HS-5 (cell line): Measurements from ENCODE around the gene RIPOR3.
"Not testable (repeated sequence)": the region's sequence is repeated elsewhere in the genome, so short reads cannot be mapped to it uniquely, and the experiment has no call there.

Source experiments
- DNase-seq: peaks from one replicate; pipeline ENCODE4 v3.0.0-alpha.2; 2012; ENCODE audit warnings: low read depth

The RIPOR3 gene

DNA sequence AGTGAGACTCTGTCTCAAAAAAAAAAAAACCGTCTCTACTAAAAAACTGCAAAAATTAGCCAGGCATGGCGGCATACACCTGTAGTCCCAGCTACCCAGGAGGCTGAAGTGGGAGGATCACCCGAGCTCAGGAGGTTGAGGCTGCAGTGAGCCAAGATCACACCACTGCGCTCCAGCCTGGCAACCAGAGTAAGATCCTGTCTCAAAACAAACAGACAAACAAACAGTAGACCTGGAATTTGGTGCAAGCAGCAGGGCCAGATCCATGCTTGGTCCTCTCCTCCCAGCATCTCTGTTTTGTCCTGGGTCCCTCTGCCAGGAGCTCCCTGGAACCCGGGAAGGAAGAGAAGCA is 11.6 kb downstream of the RIPOR3 start:
- no peak for DNase-seq

DNA sequence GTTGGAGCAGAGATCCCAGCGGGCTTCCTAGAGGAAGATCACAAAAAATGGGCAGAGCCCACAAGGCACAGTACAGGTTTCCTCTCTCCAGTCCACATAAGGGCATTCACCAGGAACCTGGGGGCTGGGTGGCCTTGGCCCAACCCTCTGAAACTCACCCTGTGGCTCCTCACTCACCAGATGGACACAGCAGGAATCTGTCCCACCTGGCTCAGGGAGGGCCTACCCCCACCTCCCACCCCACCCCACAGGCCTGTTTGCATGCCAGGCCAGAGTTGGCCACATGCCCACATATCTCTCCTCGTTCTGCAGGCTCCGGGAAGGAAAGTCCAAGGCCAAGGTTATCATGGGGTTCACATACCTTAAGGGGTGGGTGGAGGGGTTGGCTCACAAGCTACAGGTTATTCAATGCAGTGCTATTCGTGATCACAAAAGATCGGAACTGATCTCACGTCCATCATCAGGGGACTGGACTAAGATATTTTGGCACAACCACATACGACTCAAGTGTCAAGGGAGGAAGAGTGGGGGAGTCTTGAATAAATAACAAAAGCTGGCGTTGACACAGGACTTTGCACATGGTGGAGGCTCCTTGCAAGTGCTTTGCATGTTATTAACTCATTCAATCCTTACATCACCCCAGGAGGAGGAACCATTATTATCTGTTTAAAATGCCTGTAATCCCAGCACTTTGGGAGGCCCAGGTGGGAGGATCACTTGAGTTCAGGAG is 13.0 kb downstream of the RIPOR3 start:
- no peak for DNase-seq

DNA sequence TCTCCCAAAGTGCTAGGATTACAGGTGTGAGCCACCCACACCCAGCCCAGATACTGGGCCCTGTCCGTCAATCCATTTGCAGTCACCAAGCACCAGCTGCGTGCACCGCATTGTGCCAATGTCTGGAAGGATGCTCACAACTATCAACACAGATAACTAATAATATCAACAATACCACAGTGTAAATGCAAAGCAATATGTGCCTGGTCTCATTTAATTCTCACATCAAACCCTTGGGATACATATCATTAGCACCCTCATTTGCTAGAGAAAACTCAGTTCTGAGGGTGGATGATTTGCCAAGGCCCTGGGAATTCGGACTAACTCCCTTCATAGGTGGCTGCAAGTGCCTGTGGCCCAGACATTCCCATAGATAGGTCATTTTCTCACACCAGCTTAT is 14.5 kb downstream of the RIPOR3 start:
- DNase-seq = no peak

DNA sequence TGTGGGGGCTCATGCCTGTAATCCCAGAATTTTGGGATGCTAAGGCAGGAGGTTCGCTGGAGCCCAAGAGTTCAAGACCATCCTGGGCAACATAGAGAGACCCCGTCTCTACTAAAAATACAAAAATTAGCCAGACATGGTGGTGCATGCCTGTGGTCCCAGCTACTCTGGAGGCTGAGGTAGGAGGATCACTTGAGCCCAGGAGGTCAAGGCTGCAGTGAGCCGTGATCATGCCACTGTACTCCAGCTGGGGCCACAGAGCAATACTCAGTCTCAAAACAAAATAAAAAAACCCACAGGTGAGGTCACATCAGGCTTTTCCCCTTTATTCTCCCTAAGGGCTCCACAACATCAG is 15.0 kb downstream of the RIPOR3 start:
- not testable (repeated sequence) for DNase-seq

DNA sequence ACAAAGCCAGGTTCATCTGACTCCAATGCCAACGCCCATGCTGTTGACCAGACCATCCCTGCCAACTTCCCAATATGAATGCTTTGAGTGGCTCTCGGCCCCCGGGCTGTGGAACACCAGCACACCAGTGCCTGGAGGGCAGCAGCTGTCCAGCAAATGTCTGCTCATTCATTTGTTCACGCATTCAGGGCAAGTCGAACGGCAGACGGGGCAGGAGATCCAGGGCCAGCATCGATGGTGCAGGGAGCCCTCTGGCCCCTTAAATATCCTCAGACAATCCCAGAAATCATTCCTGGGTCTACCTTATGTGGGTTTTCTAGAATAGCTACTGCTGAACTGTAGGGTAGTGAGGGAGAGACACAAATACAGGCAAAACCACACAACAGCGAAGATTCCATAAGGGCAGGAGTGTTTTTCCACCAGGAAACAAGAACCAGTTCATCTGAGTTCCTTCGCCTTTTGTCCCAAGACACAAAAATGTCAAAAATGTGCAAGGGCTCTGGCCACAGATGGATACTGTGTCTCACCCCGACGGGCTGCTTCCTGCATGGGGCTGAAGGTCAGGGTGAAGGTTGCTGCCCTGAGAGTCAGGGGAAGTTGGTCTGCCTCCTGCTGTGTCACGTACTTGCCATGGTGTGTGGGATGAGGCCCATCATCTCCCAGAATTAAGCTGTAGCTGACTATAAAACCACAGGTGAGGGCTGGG is 15.5 kb downstream of the RIPOR3 start:
- no peak for DNase-seq

DNA sequence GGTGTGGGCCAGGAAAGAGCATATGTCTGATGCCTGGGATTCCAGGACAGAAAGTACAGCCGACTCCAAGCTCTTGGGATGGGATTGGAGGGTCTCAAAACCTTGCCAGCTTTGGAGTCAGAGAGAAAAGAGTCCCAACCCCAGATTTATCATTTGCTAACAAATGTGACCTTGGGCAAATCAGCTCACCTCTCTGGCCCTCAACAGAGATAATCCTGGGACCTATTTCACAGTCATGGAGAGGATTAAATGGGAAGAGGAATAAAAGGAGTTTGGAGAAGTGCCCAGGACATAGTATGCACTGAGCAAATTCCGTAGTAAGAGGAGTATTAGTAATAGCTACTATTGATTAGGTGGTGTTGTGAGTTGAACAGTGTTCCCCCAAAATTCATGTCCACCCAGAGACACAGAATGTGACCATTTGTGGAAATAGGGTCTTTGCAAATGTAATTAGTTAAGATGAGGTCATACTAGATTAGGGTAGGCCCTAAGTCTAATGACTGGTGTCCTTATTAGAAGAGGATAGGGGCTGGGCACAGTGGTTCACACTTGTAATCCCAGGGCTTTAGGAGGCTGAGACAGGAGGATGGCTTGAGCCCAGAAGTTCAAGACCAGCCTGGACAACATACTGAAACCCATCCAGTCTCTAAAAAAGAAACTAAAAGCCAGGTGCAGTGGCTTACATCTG is 17.1 kb downstream of the RIPOR3 start:
- DNase-seq = no peak

DNA sequence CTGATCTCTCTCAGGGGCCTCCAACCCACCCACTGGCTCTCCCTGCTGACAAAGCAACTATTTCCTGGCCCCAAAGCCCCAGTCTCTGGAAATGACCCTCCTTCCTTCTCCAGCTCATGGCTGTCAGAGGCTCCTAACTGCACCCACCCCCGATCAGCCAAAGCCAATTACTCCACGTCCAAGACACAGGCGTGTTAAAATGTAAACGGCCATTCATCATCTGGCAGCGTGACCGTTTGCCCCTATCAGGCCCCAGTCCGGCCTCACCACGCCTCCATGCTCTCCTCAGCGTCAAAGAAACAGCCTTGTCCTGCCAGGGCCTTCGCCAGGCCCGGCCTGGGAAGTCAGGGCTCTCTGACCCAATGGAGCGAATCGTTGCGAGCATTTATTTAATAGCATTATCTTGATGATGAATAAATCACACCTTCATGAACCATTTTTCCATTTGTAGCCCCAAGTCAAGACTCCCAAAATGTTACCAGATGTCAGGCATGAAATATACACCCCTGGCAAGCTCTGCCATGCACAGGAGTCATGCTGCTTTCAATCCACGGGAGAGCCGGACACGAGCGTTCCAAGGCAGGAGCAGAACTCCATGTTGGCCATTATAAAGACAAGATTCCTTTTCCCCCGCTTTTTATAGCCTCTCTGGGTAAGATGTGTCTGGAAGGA is 17.7 kb downstream of the RIPOR3 start:
- DNase-seq = no peak

DNA sequence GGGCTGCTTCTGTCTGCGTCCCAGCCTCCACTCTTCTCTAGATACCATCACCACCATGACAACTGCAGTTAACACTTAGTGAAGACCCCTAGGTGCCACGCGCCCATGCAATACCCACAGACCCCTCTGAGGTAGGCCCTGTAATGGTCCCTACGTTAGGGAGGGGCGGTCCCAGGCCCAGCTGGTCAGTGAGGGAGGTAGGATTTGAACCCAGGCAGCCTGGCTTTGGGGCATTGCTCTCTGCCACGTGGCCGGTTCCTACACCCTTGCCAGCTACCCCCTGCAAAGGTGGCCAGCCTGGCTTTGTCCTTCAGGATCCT is 18.2 kb downstream of the RIPOR3 start:
- DNase-seq = no peak

DNA sequence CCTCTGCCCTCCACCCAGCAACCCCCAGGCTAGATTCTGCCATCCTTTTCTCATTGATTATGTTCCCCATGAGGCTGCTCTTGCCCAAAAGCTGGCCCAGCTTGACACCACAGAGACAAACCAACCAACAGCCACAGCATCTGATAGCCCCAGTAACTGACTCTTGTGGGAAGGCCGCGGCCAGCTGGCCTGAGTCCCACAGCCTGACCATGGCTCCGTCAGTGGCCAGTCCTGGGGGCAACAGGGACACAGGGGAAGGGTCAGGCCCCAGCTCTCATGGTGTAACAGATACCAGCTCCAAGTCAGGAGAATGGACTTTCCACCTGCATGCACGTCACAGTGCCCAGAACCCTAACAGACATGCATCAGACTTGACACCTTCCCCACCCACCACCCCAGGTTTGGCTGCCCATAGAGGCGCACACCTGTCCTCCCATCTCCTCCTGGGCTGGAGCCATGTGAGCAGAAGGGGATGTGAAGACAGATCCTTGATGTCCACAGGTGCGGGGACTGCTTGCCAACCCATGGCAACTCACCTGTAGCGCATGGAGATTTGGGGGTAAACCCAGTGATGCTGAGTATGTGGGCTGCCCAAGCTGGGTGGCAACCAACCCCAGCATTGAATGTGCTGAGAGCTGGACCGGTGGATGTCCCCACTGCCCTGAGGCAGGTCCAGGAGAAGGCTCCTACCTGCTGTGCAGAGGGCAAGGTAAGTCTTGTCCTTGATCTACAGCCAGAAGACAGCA is 18.8 kb downstream of the RIPOR3 start:
- DNase-seq = no peak

DNA sequence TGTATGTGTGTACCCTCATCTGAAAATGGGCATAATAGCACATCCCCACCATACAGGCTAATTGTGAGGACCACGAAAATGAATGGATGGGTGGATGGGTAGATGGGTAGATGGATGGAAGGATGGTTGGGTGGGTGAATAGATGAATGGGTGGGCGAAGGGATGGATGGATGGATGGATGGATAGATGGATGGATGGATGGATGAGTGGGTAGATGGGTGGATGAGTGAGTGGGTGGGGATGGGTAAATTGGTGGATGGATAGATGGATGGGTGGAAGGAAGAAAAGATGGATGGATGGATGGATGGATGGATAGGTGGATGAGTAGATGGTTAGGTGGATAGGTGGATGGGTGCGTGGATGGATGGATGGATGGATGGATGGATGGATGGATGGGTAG is 19.7 kb downstream of the RIPOR3 start:
- DNase-seq = no peak

DNA sequence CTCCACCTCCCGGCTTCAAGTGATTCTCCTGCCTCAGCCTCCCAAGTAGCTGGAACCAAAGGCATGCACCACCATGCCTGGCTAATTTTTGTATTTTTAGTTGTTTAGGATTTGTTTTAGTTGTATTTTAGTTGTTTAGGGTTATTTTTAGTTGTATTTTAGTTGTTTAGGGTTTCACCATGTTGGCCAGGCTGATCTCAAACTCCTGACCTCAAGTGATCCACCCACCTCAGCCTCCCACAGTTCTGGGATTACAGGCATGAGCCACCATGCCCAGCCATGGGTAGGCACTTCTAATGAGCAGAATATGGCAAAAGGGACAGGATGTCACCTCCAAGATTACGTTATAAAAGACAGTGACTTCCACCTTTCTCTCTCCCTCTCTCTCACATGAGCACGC is 20.3 kb downstream of the RIPOR3 start:
- not testable (repeated sequence) for DNase-seq

DNA sequence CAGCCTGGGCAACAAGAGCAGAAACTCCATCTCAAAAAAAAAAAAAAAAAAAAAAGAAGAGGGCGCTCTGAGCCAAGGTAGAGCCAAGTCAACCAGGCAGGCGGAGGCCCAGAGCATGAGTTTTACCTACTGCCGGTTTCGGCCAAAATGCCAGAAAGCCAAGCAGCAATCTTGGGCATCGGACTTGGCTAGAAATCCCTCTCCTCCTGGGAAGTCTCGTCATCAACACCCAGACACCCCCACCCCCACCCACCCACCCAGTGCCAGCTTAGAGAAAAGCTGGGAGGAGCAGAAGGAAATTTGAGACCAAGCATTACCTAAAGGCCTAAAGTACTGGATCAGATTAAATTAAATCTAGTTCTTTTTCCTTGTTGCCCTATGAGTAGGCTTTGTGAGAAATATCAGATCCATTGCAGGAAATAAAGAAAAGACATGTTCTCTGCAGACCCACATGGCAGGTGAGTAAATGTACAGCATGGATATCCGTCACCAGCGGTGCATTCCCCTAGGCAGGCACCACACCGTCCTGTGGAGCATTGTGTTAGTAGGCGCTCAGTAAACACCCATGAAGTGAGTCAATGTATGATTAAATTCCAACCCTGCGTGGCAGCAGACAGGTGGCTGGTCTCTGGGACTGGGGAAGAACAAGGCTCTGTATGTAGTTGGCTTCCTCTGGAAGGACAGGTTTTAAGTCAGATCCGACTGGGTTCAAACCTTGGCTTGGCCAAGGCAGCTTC is 21.0 kb downstream of the RIPOR3 start:
- DNase-seq = no peak

DNA sequence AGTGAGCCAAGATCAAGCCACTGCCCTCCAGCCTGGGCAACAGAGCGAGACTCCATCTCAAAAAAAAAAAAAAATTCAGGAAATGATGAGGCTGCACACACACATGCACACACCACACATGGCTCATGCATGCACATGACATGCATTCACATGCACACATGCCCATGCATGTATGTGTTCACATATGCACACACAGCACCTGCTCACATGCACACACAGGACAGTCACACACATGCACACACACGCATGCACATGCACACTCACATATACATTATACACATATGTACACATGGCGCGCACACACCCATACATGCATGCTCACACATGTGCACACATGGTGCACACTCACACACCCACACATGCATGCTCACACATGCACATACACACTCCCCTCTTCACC is 22.5 kb downstream of the RIPOR3 start:
- DNase-seq = no peak

DNA sequence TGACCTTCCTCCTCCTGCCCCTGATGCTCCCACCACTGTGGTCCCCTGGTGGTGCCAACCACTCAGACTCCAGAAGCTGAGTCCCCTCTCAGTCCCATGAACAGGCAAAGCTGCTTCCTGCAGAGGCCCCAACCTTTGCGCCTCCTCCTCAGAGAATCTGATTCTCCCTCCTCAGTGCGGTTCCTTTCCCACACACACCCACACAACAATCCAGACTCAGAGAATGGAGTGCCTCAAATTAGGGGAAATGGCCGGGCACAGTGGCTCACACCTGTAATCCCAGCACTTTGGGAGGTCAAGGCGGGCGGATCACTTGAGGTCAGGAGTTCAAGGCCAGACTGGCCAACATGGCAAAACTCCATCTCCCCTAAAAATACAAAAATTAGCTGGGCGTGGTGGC is 23.0 kb downstream of the RIPOR3 start:
- no peak for DNase-seq

DNA sequence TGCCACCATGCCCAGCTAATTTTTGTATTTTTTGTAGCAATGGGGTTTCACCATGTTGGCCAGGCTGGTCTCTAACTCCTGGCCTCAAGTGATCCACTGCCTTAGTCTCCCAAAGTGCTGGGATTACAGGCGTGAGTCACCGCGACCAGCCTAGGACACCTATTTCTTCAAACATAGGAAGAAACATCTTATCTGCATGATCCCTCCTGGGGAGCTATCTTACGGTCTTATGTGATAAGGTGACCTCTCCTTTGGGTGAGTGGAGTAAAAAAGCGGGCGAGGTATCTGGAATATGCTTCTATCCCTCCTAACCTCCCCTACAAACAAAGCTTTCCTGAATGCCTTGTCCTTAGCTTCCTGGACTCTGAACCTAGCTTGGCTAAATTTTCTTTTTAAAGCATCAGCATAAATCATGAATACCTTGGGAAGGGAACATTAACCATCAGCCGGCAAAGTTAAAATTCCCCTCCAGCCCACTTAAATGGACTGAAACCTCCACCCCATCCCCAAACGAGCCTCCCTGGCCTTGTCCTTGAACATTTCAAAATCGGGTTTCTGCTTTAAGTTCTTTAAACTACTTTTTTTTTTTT is 24.5 kb downstream of the RIPOR3 start:
- DNase-seq = no peak

DNA sequence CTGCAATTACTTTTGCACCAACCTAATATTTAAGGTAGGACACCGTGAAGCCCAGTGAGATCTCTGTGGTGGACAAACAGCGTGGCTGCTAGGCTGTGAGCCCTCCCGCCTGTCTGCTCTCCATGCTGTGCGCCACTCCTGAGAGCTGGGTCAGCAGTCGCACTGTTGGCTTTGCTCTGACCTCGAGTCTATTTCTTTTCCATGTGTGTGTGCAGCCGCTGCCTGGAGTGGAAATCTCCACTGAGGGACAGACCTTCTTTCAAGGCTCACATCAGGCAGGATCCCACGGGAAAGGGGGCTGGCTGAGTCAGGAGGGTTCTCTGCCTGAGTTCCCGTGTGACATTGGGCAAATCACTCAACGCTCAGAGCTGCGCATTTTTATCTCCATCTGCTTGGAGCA is 27.1 kb downstream of the RIPOR3 start:
- DNase-seq = no peak

DNA sequence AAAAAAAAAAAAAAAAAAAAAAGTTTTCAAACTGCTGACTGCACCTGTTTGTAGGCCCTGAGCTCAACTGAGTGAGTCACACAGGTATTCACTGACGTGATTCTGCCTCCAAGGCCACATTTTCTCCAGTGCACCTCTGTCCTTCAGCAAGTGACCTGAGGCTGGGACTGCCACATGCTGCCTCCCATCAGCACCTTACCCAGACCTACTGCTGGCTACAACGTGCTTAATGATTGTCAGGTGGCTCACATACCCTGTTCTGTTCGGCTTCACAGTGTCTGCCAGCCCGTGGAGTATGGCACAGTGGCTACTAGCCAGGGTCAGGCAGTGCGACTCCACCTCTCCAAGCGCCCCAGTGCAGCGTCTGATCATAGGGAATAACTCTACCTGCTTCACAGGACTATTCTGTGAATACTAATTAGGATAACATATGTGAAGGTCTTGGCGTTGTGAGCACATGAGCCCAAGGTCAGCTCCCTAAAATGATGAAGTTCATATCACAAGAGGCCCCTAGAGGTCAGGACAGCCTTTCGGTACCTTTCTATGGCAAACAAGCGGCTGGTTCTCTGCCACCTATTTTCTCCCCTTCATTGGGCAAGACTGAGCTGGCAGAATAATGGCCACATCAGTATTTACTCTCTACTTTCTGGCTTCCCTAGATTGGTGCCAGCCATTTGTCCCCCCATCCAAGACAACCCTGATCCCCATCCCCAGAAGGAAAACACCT is 28.1 kb downstream of the RIPOR3 start:
- DNase-seq = no peak

DNA sequence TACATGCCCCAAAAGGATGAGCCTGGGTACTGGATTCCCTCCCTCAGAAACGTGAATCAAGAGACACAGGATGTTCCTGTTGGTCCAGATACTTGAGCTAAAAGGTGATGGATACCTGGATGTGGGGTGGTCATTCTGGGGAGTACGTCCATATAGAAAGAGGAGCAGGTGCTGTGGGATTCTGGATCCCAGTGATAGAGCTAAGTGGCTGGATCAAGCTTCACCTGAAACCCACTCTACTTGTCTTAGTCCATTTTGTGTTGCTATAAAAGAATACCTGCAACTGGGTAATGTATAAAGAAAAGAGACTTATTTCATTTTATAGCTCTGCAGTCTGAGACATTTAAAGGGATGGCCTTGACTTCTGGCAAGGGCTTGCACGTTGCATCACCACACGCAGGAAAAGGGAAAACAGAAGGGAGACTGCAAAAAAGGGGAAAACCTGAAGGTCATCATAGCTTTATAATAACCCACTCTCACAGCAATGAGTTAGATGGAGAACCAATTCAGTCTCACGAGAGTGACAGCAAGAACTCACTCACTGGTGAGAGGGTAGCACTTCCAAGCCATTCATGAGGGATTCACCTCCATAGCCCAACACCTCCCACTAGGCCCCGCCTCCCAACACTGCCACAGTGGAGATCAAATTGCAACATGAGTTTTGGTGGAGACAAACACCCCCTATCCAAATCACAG is 31.2 kb downstream of the RIPOR3 start:
- no peak for DNase-seq

DNA sequence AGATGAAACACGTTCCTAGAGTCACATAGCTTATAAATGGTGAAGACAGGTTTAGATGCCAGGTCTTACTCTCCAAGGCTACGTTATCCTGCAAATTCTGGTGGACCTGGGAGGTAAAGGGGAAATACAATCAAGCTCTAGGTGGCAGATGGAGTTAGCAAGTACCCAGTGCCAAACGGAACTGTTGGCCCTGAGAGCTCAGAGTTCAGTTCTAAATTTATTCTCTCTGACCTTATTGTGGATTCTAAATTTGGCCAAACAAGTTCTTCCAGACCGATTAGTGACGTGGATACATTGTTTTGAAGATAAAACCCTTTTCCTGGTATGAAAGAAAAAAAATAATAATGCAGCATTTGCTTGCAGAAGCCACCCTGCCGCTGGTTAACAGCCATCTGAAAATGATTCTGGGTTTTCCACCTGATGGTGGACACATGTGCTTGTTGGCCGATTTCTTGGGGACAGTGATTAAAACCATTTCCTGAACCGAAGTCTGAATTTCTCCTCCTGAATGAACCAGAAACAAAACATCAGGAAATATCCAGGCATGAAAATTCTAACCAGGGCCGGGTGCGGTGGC is 32.5 kb downstream of the RIPOR3 start:
- no peak for DNase-seq
